GM19468 (cell line): ENCODE measurements around the gene TDRD10.
"Not testable (repeated sequence)": the region's sequence is repeated elsewhere in the genome, so short reads cannot be mapped to it uniquely, and the experiment has no call there.

ENCODE experiments used
- ATAC-seq: cut with Tn5 transposase; IDR thresholded peaks from one replicate; pipeline ENCODE4 v1.9.1; 2021; ENCODE audit warnings: mild to moderate bottlenecking, moderate library complexity, moderate number of reproducible peaks; ENCODE audit not compliant: unreplicated experiment; ENCODE audit errors: extremely low read depth

The TDRD10 gene

DNA sequence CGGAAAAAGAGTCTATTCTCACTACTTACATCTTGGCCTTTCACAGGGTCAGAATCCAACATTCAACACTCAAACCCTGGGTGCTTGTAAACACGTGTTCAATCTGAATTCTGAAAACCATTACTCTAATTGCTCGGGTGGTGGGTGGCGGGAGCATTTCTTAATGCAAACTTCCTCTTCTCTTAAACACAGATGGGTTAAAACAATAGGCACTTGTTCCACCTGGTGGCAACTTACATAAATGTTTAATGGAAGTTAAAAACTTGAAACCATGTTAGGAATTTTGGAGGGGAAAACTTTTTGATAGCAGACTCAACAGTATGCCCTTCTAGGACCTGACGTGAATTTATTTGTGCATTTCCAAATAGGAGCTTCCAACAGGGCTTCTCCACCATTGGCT lies 23.4 kb upstream of the TDRD10 start:
- no peak for ATAC-seq

DNA sequence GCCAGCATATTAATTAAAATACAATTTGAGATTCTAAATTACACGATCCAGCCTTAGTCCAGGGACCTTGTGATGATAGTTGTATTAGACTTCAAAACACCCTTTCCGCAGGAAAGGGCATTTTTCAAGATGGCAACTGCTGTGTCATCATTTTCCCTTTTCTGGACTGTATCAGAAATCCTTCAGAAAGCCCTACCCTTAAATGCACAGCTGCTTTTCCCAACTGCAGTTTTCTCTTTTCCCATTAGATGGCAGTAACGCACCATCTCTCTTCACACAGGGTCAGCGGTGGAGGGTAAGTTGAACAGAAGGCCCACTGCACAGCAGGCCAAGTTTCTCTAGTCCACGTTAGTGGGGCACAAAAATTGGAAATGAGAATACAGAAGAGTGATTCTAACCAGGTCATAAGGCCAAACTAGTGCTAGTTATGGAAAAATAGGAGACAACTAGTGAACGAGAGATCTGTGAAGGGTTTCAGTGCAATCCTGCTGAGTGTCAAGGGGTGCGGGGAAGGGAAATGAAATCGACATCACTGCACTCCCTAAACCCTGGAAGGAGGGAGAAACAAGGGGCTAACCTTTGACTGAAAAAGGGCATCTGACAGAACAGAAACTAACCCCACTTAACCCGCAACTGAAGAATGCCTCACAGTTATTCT lies 22.1 kb upstream of the TDRD10 start:
- no peak for ATAC-seq

DNA sequence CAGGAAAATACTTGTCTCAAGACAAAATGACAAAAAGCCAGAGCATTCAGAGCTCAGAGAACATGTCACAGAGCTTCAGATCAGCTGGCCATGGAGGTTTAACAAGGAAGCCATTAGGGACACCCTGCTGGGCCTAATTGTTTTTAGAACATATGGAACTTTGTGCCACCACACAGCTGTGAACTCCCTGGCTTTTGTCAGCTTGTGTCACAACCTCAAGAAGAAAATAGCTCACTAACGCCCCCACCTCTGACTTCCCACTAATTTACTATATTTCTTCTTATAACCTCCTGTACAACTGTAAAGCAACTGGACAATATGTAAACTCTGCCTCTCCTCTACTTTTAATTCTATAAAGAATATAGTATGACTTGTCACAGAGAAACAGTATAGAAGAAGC lies 21.0 kb upstream of the TDRD10 start:
- ATAC-seq, result no peak

DNA sequence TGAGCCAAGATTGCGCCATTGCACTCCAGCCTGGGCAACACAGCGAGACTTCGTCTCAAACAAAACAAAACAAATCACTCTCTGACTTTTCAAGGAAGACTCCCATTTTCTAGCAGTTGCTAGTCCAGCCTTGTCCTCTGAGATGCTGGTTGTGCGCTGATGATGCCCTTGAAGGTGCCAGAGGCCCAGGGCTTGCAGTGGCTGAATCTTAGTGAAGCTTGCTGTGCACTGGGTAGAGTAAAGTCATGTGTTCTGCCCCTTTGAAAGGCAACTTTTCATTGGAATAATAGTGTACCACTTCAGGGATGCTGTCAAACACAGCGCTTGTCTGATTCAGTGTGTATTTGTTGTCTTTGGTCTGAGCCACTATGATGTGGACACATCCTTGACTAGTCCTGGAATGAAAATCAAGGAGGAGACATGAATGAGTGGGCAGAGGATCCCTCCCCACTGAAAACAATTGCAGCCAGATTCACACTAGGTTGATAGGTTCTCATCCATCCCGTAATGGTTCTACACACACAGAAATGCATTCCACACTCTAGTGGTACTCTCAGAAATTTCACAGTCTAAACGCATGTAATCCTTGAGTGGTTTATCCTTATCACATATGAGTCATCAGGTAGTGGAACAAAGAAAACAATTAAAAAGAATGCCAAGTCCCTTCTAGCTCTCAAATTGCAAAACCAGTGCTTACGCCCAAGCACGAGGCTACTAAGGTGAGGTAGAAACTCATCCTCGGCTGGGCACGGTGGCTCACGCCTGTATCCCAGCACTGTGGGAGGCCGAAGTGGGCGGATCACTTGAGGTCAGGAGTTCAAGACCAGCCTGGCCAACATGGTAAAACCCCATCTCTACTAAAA lies 17.8 kb upstream of the TDRD10 start:
- ATAC-seq, result no peak

DNA sequence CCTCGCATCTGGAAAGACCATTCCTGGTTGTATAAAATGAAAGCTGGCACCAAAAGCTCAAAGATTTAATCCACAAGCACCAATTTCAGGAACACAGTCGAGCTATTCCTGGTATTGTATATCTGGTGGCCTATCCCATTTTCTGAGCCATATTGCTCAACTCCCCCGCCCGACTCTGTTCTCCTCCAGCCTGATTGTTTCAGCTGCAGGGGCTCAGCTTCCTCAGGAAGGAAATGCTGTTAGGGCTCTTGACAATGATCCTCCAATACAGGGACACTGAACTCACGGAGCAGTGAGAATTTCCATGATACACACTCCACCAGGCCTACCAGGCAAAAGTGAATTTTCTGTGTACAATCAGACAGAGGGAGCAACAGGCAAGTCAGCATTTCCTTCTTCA lies 16.9 kb upstream of the TDRD10 start:
- ATAC-seq, result no peak

DNA sequence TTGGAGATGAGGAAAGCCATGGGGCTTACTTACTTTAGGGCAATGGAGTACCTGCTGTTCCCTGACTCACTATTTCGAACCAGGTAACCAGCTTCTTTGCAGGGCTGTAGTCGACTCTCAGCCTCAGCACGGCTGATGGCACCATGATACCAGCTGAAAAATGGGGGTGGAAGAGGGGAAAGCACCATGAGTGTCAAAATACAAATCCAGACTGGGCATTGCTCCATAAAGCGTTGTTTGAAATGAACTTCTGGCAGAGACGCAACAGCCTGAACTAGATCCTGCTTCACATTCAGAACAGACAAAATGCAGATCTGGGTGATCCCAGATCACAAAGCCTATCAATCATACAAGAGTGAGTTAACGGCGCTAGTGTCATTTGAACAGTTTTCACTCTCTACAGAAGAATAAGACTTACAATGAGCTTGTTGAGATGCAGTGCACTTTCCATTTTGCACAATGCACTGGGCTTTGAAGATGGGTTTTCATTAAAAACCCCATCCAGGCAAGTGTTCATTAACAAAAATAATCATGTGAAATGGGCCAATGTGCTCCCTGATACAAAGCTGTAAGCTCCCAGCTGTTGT lies 16.0 kb upstream of the TDRD10 start:
- ATAC-seq, result no peak

DNA sequence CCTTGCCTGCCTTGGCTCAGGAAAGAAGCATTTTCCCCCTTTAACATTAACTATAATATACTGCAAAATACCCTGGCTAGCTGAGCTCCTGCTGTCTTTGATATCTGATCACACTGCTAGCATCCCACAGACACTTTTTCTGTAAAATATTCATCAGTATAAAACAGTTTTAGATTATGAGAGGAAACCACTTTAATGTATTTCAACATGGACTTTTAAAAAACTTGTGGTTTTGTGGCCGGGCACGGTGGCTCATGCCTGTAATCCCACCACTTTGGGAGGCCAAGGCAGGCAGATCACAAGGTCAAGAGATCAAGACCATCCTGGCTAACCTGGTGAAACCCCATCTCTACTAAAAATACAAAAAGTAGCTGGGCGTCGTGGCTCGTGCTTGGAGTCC lies 15.3 kb upstream of the TDRD10 start:
- ATAC-seq, result not testable (repeated sequence)

DNA sequence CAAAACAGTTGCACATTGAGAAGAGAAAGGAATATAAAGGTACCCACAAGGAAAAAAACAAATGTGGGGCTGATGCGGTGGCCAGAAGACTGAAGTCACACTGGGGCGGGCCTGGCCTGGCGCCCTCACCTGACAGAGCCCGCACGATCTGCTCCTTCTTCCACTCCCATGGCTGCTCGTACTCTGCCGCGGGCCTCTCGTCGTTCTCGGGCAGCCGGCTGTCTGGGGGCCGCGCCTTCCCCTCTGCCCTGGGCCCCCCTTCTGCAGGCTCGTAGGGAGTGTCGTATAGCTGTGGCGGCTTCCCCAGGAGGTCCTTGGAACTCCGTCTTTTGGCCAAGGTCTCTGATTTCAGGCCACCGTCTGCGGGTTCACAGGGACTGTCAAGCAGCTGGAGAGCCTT lies 13.1 kb upstream of the TDRD10 start:
- no peak for ATAC-seq

DNA sequence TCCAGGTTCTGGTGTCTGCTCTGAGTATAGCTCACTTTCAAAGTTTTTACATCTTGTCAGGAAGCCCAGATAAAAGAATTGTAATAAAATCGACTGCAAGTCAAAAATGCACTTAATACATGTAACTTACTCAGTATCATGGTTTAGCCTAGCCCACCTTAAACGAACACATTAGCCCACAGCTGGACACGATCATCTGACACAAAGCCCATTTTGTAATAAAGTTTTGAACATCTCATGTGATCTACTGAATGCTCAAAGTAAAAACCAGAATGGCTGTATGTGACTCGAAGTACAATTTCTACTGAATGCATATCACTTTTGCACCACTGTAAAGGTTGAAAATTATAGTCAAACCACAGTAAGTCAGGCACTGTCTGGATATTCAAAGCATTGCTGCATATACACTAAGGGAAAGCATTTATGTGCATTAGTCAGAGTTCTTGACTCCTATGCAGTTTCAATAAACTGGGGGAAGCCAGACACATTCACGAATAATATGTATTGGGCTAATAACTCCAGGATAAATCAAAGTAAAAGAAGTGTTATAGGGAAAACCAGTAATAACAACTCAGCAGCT lies 12.2 kb upstream of the TDRD10 start:
- ATAC-seq, result no peak

DNA sequence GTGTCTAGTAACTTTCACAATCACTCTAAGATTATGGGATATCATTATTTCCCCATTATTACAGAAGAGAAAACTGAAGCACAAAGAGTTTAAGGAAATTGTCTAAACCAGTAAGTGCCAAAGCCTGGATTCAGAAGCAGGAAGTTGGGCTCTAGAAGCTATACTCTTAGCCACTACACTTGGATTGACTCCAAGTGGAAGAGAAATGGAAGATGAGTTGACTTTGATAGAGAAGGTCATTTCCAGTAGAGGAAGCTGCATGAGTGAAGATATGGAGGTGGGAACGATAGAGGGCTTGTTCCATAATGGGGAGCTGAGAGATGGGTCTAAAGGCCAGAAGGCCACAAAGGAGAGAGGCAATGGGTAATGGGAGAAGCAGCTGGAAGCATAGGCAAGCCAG lies 11.7 kb upstream of the TDRD10 start:
- no peak for ATAC-seq

DNA sequence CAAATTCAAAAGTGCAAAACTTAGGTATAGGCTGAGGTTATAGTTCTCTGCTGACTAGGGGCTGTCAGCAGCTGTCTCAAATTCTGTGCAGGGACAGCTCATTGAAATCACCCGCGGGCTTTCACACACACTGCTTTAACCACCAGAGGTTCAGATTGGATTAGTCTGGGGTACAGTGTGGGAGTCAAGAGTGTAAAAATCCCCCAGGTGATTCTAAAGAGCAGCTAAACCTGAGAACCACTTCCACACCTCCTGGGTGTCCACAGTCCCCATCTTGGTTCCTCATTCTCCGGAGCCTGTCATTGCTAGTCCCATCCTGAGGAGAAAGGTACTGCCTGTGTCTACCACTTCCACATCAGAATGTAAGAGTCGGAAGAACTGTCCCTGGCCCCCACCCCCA lies 9.9 kb upstream of the TDRD10 start:
- ATAC-seq, result no peak

DNA sequence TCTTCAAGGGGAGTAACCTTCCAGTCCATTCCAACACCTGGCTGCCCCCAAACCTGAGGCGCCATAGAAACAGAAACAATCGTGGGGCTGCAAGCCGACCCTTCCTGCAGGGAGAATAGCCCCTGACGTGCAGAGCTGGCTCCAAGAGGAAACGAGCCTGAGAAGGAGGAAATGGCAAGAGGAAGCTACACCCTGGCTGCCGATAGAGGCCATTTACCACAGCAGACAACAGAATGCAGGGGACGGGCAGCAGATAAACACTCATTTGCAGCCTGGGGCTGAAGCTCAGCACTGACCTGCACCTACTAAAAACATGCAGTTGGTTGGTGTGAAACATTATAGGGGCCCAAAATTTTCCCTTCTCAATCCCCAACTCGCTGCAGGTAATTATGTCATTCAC lies 8.7 kb upstream of the TDRD10 start:
- no peak for ATAC-seq

DNA sequence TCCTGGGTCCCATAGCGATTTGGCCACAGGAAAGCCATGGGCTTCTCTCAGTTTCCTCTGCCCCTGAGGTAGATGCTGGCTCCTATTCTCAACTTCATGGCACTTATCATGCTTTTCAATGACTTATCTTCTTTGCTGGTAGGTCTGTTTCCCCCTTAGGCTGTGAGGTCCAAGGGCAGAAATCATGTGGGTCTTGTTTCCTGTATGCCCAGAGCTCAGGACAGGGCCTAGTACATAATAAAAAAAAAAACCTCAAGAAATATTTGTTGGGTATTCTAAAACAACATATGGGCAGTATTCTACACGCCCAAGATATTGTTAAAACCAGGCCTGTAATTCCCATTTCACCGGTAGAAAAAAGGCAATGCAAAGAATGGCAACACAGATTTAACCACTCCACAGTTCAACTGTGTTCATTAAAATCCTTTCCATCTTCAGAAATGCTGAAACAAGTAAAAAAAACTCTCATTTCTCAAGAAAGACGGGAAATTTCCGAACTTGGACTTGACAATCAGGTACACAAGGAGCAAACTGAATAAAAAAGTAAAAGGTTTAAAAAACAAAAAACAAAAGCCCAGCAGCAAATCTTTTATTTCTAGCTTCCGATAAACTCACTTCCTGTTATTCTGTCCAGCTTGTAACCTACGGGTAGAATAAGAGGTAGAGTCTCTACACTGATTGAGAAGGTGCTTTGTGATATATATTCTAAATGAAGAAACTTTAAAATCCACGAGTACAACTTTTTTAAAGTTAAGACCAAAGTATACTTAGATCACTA lies 6.3 kb upstream of the TDRD10 start:
- ATAC-seq, result no peak

DNA sequence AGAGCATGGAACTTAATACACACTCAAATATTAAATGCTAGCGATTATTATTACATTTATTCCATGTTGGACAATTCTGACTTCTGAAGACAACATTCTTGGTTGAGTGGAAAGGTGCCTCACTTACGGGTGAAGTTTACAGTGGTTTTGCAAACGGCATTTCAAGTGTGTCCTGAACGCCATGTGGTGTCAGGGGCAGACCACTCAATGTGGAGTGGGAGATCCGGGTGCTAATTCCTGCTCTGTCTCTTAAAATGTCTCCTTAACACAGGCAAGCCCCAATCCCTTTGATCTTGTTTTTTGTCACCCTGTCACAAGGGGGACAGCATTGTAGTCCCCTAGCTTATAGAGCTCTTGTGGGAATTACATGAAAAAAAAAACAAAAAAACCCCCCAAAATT lies 5.6 kb upstream of the TDRD10 start:
- ATAC-seq, result no peak

DNA sequence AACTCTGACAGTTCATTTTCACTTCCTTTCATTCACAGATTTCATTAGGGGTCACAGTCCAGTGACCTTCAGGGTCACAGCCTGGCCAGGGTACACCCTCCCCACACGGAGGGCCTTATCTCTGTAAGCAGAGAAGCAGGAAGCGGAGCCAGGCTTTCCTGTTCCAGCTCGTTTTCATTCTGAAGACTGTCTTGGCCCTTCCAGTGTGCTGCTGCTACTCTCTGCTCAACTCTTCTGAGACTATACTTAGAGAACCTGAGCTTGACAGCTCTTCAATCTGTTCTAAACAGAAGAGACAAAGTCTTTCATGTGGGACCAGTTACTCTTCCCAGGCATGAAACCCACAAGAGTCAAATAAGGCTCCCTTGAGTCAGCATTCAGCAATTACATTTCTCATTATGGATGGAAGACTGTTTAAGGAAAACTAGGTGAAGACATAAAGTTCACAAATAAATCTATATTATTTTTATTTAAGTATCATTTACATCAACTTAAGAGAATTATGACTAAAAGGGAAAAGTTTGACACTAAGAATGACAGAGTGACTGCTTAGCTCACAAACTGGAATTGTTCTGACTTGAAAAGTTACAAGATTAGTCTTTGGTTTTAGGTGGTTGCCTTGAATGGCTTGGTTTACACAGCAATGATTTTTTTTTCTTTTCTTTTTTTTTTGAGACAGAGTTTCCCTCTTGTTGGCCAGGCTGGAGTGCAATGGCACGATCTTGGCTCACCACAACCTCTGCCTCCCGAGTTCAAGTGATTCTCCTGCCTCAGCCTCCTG lies 4.8 kb upstream of the TDRD10 start:
- no peak for ATAC-seq

DNA sequence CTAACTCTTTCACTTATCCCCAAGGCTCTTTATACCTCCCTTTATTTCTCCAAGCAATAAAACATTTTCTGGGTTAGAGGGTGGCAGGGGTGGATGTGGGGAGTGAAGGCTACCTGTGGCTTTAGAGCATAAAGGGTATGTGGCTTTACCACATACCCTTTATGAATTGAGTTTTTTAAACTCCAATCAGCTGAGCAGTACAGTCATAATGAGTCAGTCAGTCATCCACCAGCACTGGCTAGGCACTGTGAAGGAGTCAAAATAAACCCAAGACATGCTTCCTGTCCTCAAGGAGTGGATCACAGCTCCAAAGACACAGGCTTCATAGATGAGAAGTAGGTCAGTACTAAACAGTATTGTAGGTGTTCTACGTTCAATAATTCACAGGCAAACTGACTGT lies 2.6 kb upstream of the TDRD10 start:
- ATAC-seq, result no peak

DNA sequence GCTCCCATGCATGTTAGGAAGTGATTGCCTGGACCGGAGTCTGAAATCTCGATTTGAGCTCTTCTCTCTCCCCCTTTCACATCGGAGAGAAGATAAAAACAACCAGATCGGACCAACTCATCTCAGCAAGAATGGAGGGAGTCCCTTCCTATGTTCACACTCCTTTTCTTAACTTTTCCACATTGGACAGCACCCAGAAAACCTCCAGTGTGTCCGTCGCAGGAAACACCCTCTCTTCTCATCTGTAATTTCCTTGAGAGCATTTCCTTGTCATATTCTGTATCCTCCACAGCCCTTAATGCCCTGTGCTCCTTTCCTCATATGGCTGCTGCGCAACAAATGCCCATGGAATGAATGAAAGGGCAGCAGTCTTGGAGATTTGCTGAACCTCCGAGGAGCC lies 1.5 kb upstream of the TDRD10 start:
- no peak for ATAC-seq

DNA sequence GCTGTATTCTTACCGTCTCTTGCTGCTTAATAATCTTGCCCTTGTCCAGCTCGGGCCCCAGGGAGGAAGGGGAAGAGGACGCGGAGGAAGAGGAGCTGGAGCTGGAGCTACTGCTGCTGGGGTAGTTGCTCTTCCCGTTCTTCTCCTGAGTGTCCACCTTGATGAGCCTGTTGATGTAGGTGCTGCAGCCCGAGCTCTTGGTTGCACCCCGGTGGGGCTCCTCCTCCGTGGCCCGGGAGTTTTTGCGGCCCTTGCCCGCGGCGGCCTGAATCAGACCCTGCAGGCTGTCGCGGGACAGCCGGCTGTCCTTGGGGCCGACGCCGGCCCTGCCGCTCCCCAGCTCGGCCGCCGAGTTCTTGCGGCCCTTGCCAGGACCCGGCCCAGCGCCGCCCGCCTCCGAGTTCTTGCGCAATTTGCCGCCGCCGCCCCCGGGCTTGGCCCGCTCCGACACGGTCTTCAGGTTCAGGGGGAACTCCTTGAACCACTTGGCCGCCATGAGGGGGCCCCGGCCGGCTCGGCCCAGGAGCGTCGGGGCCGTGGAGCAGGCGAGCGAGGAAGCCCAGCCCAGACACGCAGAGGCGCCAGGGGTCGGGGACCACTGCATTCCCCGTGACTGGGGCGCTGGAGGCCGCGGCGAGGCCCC lies 475 bp upstream of the TDRD10 start:
- no peak for ATAC-seq

DNA sequence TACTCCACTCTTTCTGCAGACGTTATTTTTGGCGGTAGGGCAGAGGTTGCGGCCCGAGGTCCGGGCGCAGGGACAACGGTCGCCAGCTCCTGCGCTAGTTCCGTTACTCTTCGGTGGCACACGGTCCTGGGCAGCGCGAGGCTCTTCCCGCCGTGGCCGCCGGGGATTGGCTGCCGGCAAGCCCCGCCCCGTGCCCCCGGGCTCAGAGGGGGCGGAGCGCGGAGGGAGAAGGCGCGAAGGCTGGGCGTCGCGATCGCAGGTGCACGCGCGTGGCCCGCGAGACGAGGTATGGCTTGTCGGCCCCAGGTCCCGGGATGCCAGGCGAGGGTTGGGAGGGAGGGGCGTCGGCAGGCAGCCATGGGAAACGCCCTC lies 711 bp downstream of the TDRD10 start:
- no peak for ATAC-seq
